HG02642 (cell line): ENCODE measurements around the gene SSRP1.
"Not testable (repeated sequence)": the region's sequence is repeated elsewhere in the genome, so short reads cannot be mapped to it uniquely, and the experiment has no call there.

ENCODE experiments used
- ATAC-seq: cut with Tn5 transposase; IDR thresholded peaks from one replicate; pipeline ENCODE4 v1.9.1; 2021; ENCODE audit warnings: mild to moderate bottlenecking; ENCODE audit not compliant: unreplicated experiment, poor library complexity

SSRP1 gene

GRCh38 chr11:57305523-57305922 lies 30.2 kb downstream of the SSRP1 start:
- ATAC-seq = no peak

DNA sequence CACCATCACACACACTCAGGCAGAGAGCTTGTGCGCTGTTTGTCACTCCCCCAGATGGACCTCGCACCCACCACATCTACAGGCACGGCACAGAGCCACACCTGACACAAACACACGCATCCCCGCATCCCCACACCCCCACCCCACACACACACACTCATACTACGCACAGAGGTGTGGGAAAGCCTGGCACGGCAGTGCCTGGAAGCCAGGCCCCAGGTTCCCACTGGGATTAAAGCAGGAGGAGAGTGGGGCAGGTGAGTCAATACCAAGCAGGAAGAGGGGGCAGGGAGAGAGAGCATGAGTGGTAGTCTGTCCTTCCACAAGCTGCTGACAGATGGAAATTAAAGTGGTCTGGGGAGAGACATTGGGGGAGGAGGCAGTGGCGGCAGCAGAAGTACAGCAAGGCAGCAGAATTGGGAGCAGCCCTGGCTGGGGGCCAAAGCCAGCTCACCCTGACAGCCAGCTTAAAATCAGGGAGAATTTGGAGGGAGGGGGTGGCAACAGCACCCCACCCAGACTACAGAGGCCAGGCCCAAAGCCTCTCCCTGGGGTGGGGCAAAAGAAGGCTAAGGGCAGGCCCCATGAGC lies 31.6 kb downstream of the SSRP1 start:
- no peak for ATAC-seq

DNA sequence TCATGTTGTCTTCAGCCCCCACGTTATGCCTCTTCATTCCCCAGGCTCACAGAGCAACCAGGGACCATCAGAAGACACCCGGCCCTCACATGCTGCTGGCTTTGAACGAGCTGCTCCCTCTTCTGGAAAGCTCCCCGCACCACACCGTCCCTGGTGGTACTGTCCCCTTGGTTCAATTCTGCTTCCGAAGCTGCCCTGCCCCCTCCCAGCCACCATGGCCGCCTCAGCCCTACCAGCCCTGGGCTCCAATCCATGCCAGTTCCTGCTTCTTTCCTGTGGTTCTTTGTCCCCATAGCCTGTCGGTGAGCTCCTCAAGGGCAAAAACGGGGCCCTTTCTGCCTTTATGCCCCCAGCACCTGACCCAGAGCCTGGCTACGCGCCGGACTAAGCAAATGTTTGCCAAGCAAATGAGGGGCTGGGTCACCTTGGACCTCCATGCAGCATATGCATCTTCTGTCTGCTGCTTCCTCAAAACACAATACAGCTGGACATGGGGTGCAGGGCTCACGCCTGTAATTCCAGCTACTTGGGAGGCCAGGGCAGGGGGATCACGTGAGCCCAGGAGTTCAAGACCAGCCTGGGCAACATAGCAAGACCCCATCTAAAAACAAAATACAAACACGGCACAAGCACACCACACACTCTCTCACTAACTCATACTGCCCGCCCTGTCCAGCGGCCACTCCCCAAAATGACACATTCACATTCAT lies 32.3 kb downstream of the SSRP1 start:
- ATAC-seq = no peak

- ATAC-seq = no peak
Measured at GRCh38 chr11:57302489-57302888, 33.2 kb downstream of the SSRP1 start.

DNA sequence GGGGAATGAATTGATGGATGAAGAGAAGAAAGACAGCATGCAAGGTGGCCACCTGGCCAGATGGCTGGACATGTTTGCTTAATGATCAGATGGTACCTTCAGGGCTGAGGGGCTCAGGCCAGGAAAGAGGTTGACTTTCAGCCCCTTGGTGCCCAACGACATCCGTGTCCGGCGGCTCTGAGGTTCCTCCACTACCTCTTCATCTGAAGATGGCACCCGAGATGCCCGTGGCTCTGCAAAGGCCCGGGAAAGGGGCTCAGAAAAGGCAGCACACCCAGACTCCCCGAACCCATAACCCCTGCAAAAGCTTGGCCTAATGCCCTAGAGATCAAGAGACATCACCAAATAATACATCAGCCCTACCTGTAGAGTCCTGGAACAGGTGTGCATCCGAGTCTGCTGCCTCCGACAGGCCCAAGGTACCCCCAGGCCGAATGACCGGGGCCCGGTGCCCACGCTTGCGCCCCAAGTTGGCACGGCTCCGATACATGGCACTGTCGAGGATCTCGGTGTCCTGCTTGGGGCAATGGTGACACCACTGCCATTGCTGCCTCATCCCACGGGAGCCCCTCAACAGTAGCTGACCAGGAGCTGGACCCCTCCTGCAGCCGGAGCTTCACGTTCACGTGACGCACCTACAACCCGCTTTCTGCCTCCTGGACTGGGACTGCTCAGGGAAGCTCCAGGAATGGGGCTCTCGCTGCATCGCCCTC lies 33.8 kb downstream of the SSRP1 start:
- no peak for ATAC-seq

GRCh38 chr11:57300785-57301184 lies 34.9 kb downstream of the SSRP1 start:
- ATAC-seq = no peak

- ATAC-seq = no peak
Measured at GRCh38 chr11:57299150-57299737, 36.4 kb downstream of the SSRP1 start.

GRCh38 chr11:57297221-57297620 lies 38.5 kb downstream of the SSRP1 start:
- no peak for ATAC-seq

DNA sequence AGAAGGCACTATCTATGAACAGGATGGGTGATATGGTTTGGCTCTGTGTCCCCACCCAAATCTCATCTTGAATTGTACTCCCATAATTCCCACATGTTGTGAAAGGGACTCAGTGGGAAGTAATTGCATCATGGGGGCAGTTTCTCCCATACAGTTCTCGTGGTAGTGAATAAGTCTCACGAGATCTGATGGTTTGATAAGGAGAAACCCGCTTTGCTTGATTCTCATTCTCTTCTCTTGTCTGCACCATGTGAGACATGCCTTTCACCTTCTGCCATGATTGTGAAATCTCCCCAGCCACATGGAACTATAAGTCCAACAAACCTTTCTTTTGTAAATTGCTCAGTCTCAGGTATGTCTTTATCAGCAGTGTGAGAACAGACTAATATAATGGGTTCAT lies 39.5 kb downstream of the SSRP1 start:
- ATAC-seq = not testable (repeated sequence)

- no peak for ATAC-seq
Measured at GRCh38 chr11:57294225-57295131, 41.2 kb downstream of the SSRP1 start.

- ATAC-seq = no peak
Measured at GRCh38 chr11:57290288-57290687, 45.4 kb downstream of the SSRP1 start.

GRCh38 chr11:57288771-57289579 lies 46.7 kb downstream of the SSRP1 start:
- ATAC-seq = no peak

GRCh38 chr11:57287884-57288283 lies 47.8 kb downstream of the SSRP1 start:
- ATAC-seq = no peak

DNA sequence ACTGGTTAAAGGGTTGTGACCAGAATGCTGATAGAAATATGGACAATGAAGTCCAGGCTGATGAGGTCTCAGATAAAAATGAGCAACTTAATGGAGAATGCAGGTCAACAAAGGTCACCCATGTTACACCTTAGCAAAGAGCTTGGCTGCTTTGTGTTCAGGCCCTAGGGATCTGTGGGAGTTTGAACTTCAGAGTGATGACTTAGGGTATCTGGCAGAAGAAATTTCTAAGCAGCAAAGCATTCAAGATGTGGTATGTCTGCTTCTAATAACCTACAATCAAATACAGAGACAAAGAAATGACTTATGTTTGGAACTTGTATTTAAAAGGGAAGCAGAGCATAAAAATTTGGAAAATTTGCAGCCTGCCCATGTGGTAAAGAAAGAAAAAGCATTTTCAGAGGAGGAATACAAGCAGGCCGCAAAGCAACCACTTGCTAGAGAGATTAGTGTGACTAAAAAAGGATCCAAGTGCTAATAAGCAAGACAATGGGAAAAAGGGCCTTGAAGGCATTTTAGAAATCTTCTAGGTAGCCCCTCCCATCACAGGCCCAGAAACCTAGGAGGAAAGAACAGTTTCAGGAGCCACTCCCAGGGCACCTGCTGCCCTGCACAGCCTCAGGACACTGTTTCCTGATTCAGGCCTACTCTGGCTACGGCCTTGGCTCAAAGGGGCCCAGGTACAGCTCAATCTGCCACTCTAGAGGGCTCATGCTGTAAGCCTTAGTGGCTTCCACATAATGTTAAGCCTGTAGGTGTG lies 52.3 kb downstream of the SSRP1 start:
- ATAC-seq = no peak

DNA sequence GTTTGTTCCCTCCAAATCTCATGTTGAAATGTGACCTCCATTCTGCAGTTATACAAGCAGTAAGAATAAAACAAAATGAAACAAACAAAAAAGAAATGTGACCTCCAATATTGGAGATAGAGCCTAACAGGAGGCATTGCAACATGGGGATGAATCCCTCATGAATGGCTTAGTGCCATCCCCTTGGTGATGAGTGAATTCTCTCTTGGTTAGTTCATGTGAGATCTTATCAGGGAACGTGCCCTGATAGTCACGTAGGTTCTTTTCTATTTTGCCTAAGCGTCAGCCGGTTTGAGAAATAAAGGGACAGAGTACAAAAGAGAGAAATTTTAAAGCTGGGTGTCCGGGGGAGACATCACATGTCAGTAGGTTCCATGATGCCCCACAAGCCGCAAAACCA lies 54.1 kb downstream of the SSRP1 start:
- ATAC-seq = not testable (repeated sequence)

DNA sequence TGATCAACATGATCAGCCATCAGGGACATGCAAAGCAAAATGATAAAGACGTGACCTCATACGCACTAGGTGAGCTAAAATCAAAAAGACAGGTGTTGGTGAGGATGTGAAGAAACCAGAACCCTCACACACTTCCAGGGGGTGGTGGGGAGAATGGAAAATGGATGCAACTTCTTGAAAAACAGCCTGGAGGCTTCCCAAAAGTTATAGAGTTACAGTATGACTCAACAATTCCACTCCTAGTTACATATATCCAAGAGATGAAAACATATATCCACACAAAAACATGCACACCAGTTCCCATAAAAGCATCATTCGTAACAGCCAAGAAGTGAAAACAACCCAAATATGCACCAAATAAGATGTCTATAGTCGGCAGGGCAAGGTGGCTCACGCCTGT lies 56.6 kb downstream of the SSRP1 start:
- no peak for ATAC-seq

DNA sequence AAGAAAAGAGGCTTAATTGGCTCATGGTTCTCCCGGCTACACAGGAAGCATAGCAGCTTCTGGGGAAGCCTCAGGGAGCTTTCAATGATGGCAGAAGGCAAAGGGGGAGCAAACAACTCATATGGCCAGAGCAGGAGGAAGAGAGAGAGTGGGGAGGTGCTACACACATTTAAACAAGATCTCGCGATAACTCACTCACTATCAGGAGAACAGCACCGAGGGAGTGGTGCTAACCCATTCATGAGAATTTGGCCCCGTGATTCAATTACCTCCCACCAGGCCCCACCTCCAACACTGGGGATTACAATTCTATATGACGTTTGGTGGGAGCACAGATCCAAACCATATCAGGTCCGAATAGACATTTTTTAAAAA lies 57.0 kb downstream of the SSRP1 start:
- ATAC-seq = no peak

DNA sequence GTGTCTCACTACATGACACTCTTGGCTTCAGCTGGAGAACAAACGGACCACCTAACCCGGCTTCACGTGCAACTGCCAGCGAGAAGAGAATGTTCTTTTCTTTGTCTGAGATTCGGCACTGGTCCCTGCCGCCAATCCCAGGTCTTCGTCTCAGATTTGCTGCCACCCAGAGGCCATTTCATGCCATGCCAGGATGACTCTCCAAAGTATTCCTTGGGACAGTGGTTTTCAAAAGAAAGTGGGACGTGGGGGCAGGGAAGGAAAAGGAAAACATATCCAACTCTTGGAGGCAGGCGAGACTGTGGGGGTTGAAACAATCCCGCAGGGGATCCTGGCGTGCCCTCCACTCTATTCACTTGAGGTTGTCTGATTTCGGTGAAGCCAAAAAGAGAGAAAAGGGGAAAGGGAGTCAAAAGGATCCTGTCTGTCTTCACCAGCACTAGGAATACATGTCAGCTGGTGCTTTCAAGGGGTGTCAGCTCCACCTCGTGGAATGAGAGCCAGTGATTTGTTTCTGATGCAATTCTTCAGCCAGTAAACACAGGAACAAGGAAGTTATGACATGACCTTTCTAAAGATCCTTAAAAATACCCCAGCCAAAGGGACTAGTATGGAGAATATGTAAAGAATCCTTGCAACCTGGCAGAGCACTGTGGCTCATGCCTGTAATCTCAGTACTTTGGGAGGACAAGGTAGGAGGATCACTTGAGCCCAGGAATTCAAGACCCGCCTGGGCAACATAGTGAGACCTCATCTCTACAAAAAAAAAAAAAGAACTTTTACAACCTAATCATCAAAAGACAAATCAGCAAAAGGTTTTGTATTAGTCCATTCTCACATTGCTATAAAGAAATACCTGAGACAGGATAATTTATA lies 57.6 kb downstream of the SSRP1 start:
- peak; percentile 85 for ATAC-seq
